ACC112 (cell line): ENCODE measurements around the gene MARVELD1.
A peak's percentile ranks its signal among the peaks of the same experiment; 100 is the strongest.
"Not testable (repeated sequence)": the region's sequence is repeated elsewhere in the genome, so short reads cannot be mapped to it uniquely, and the experiment has no call there.

ENCODE experiments used
- H2AFZ ChIP-seq: fragments of 200-600 bp; sonication (generic); one replicate; pipeline ENCODE4 v1.6.0; 2017; ENCODE audit warnings: antibody characterized with exemption, low read length; ENCODE audit not compliant: unreplicated experiment
- H3K27ac ChIP-seq: fragments of 200-600 bp; sonication (generic); 2 replicates; pipeline ENCODE4 v1.5.1; 2014; ENCODE audit warnings: low read depth, mild to moderate bottlenecking, antibody characterized with exemption, low read length, moderate library complexity
- H3K27me3 ChIP-seq: fragments of 200-600 bp; sonication (generic); 2 replicates; pipeline ENCODE4 v1.6.1; 2014; ENCODE audit warnings: mild to moderate bottlenecking, antibody characterized with exemption, low read length, moderate library complexity, mixed read lengths; ENCODE audit not compliant: insufficient read depth
- H3K36me3 ChIP-seq: fragments of 200-600 bp; sonication (generic); 2 replicates; pipeline ENCODE4 v1.6.1; 2016; ENCODE audit warnings: mild to moderate bottlenecking, antibody characterized with exemption, low read length, moderate library complexity, mixed read lengths; ENCODE audit not compliant: insufficient read depth
- H3K4me1 ChIP-seq: fragments of 200-600 bp; sonication (generic); one replicate; pipeline ENCODE4 v1.6.1; 2016; ENCODE audit warnings: low read length, mixed read lengths; ENCODE audit not compliant: insufficient read depth, unreplicated experiment, control insufficient read depth
- H3K4me3 ChIP-seq: fragments of 200-600 bp; sonication (generic); 2 replicates; pipeline ENCODE4 v1.5.1; 2014; ENCODE audit warnings: mild to moderate bottlenecking, low read depth, low read length
- H3K79me2 ChIP-seq: fragments of 200-600 bp; sonication (generic); one replicate; pipeline ENCODE4 v1.6.0; 2016; ENCODE audit warnings: low read length; ENCODE audit not compliant: control insufficient read depth, unreplicated experiment, insufficient read depth

The MARVELD1 gene

DNA sequence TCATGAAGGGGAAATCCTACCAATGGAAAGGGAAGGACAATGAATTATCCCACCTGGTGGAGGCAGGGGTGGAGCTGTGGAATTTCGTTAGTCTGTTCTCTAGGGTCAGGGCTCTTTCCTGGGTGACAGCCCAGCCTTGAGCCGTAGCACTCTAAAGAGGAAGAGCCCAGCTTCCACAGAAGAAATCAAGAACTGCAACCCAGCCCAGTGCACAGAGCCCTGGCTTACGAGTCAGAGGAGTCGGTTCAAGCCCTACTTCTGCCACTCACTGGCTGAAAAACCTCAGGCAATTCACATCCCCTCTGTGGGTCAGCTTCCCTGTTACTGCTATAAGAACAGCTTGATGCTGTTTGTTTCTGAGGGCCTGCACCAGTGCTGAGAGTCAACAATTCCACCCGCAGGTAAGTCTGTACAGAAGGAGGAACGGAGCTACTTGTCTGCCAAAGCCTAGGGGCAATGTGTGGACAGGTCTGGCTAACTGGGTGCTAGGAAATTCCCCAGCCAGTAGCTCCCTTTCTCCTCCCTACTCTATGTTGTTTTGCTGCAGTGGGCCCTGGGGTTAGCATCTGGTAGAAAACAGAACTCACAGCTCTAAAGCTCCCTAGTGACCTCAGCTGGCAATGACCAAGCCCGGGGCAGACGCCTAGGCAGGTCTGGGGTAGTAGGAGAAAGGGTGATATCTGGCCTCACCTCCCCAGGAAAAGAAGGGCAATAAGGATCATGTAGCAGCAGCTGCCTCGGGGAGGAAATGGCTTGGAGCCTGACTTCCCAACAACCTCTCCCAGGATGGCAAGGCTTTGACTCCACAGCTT lies 29.8 kb upstream of the MARVELD1 start:
- no peaks in the 10 kb centered on the region for H3K27me3 ChIP-seq
- peaks cover 30% of the 10 kb centered on the region for H3K4me1 ChIP-seq
- peaks cover 47% of the 10 kb centered on the region for H3K79me2 ChIP-seq
- no peak overlapping the region for H2AFZ ChIP-seq
- H3K27ac ChIP-seq, result peak overlapping the region; percentile 63
- H3K4me3 ChIP-seq, result peak overlapping the region; percentile 88
- H3K36me3 ChIP-seq, result no peaks in the 10 kb centered on the region

DNA sequence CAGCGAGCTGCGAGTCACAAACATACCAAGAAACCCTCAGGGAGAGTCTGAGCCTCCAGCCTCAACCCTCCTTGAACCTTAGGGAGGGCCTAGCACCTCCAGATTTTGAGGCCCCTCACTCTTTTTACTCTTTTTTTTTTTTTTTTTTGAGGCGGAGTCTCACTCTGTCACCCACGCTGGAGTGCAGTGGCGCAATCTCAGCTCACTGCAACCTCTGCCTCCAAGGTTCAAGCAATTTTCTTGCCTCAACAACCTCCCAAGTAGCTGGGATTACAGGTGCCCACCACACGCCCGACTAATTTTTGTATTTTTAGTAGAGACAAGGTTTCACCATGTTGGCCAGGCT lies 29.2 kb upstream of the MARVELD1 start:
- H3K36me3 ChIP-seq, H2AFZ ChIP-seq, H3K27me3 ChIP-seq: not testable (repeated sequence)
- Histone ChIP-seq H3K27ac (peak overlapping the region; percentile 63), H3K79me2 (peaks cover 45% of the 10 kb centered on the region), H3K4me1 (peaks cover 35% of the 10 kb centered on the region), H3K4me3 (peak overlapping the region; percentile 88)

- Histone ChIP-seq H3K4me1 (peaks cover 41% of the 10 kb centered on the region), H2AFZ (no peak overlapping the region), H3K36me3 (no peaks in the 10 kb centered on the region), H3K4me3 (peak overlapping the region; percentile 88), H3K79me2 (peaks cover 44% of the 10 kb centered on the region), H3K27me3 (no peaks in the 10 kb centered on the region), H3K27ac (peak overlapping the region; percentile 63)
Measured at GRCh38 chr10:97684866-97685394, 28.6 kb upstream of the MARVELD1 start.

- peaks cover 46% of the 10 kb centered on the region for H3K4me1 ChIP-seq
- no peaks in the 10 kb centered on the region for H3K27me3 ChIP-seq
- peak overlapping the region; percentile 63 for H3K27ac ChIP-seq
- peak overlapping the region; percentile 88 for H3K4me3 ChIP-seq
- no peak overlapping the region for H2AFZ ChIP-seq
- peaks cover 43% of the 10 kb centered on the region for H3K79me2 ChIP-seq
- H3K36me3 ChIP-seq, result no peaks in the 10 kb centered on the region
Measured at GRCh38 chr10:97685395-97685958, 28.1 kb upstream of the MARVELD1 start.

DNA sequence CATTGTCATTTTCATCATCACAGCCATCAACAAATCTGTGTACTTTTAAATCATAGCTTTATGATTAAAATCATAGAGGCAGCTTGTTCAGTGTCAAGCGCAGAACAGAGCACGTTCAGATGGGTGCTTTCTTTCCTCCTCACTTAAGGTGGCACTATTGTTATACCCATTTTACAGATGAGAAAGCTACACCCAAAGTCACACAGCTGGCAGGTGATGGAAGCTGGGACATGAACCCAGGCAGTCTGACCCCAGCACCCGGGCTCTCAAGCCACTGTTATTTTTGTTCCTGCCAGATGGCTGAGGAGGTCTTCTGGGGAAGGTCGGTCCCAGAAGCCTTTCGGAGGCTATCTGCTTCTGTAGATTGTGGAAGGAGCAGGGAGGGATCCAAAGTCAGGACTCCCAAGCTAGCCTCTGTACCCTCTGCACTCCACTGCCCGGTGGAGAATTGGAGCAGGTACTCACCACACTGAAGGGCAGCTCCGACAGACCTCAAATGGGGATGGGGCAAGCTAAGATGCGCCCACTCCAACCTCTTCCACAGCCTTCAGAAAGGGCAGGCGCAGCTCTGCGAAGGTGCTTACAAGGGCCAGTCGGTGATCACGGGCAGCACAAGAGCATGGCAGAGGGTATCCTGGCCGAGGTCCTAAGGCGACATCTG lies 27.1 kb upstream of the MARVELD1 start:
- Histone ChIP-seq H3K79me2 (peaks cover 38% of the 10 kb centered on the region), H3K27me3 (no peaks in the 10 kb centered on the region), H3K4me1 (peaks cover 48% of the 10 kb centered on the region), H2AFZ (no peak overlapping the region), H3K4me3 (peak overlapping the region; percentile 88), H3K27ac (peak overlapping the region; percentile 63), H3K36me3 (no peaks in the 10 kb centered on the region)

DNA sequence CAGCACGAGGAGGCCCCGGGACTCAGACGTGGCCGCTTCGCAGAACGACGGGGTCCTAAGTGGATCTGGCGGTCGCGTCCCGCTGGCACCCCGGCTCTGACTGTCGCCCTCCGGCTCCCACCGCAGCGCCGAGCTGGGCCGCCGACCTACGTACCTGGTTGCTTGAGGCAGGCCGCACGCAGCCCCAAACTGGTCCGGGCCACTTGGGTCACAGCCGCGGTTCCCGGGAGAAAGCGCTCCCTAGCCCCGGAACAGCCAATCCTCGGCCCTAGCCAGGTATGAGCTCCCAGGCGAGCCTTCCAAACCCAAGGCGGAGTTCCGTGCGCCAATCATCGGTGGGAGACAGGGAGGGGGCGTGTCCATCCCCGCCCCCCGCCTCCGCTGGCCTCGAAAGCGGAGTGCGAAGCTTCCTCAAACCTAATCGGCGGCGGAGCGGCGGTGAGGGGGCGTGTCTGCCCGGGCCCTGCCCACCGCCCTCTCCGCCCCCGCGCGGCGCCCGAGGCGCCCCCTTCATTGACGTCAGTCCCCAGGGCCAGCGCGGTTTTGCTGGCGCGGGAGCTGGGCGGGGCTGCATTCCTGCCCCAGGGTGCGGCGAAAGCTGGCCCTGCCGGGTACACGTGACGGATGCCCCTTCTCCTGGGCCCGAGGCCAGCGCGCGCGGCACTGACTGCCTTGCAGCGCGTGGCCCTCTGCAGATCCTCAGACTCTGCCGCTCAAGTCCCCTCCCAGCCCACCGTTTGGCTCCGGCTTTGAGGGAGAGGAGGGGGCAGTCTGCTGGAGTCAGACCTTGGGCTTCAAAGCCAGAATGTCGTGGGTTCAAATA lies 26.4 kb upstream of the MARVELD1 start, which contains the start of gene AVPI1:
Gene AVPI1, minus strand, starts transcription at position 280 of the 823 bp plus-strand sequence. CDS start 7,336 bp downstream, outside the sequence.
- Histone ChIP-seq H2AFZ (peak within 1 kb of the TSS; percentile 43), H3K27ac (peak within 1 kb of the TSS; percentile 91), H3K36me3 (no peaks in the 10 kb centered on the region), H3K79me2 (peaks cover 38% of the 10 kb centered on the region), H3K4me3 (peak within 1 kb of the TSS; percentile 88), H3K27me3 (no peaks in the 10 kb centered on the region), H3K4me1 (peaks cover 48% of the 10 kb centered on the region)

DNA sequence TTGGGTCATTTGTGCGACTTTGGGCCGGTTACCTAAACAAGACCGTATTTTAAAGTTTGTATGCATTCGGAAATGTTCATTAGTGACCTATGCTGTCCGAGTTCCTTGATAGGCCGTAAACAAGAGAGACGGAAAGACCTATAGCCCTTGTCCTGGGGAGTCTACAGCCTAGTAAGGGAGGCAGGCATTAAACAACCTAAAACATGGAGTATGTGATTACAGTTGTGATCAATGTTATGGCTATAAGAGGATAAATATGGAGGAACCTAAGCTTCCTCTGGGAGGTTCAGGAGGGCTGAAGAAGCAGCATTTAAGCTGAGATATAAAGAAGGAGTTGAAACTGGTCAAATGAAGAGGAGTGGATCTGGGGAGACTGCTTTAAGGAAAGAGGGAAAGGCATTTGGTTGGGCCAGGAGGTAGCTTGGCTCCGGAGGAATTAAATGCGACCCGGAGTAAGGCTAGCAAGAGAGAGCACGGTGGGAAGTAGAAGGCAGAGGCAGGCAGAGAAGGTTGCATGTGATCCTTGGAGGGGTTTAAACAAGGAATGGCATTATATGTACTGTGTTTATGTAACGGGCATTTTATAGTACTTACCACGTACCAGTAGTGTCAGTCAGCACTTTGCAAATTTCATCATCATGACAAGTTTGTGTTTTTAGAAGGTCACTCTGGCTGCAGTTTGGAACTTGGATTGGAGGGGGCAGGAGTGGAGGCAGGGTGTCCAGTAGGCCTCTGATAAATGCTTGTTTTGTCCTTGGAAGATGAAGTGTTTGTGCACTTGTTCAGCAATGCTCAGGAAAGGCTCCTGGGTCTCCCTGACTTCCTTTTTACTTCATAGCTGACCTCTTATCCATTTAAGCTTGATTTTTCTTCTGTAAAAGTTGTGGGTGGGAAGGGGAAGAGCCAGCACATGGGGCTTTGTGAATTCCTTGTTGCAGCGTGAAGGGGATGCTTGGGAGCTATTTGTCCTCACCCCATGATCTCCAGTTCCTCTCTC lies 25.4 kb upstream of the MARVELD1 start:
- Histone ChIP-seq H2AFZ (peak overlapping the region; percentile 43), H3K79me2 (peaks cover 32% of the 10 kb centered on the region), H3K4me1 (peaks cover 48% of the 10 kb centered on the region), H3K4me3 (peak overlapping the region; percentile 59), H3K27me3 (no peaks in the 10 kb centered on the region), H3K27ac (peak overlapping the region; percentile 91), H3K36me3 (no peaks in the 10 kb centered on the region)

DNA sequence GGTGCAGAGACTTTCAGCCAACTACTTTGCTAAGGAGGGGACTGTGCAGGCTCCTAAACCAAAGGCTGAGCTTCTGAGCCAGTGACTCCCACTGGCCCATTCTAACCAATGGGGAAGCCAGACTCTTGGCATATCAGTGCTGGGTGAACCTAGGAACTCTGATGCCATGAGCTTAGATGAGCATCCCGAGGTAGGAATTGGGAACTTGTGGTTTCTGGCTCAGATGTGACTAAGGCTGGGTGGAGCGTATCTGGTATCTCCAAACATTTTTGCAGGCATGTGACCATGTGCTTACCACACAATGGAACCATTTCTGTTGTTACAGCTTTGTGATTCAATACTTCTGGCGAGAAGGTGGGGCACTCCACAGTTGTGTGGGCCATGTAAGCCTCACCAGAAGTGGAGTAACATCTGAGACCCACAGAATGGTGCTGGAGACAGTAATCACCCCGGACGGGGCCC lies 23.9 kb upstream of the MARVELD1 start:
- Histone ChIP-seq H3K27ac (peak overlapping the region; percentile 91), H2AFZ (peak overlapping the region; percentile 78), H3K4me3 (no peak overlapping the region), H3K4me1 (peaks cover 36% of the 10 kb centered on the region), H3K27me3 (no peaks in the 10 kb centered on the region), H3K36me3 (no peaks in the 10 kb centered on the region), H3K79me2 (peaks cover 21% of the 10 kb centered on the region)

DNA sequence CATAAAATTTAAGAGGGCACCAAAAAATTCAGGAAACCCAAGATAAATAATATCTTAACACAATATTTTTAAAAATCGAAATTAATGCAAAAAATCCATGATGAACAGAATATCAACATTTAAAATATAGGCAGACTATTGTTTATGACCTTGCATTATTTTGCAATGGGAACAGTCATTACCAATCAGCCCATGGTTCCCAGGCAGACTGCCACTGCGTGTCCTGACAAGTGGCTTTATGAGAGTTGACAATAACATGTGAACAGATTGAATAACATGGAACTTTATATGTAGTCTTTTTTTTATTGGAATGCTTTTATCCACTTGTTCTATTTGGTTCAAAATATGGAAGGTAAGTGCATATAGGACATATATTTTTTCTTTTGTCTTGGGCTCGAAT lies 23.4 kb upstream of the MARVELD1 start:
- H3K4me3 ChIP-seq, result no peak overlapping the region
- peak overlapping the region; percentile 78 for H2AFZ ChIP-seq
- peaks cover 15% of the 10 kb centered on the region for H3K79me2 ChIP-seq
- H3K27ac ChIP-seq, result peak overlapping the region; percentile 91
- H3K27me3 ChIP-seq, result no peaks in the 10 kb centered on the region
- H3K36me3 ChIP-seq, result no peaks in the 10 kb centered on the region
- peaks cover 31% of the 10 kb centered on the region for H3K4me1 ChIP-seq
